Measurements from ENCODE around the gene GJB5.
"Not testable (repeated sequence)": the region's sequence is repeated elsewhere in the genome, so short reads cannot be mapped to it uniquely, and the experiment has no call there.

GJB5 gene

DNA sequence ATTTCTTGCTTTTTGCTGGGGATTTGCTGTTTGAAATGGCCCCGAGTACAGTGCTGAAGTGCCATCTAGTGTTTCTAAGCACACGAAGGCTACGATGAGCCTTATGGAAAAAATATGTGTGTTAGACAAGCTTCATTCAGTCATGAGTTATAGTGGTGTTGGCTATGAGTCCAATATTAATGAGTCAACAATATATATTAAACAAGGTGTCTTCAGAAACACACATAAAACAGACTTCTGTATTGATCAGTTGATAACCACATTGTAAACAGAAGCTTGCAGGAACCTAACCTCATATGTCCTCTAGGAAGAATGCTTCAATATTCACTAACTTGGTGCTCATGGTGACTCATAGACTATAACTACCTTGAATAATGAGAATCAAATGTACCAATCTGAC lies 1.7 kb upstream of the GJB5 start:
- intact Hi-C loops (cut with micrococcal nuclease) = no loop called here
- no peaks in the 10 kb centered on the region for H3K4me1 Mint-ChIP-seq (ENCODE audit: low read depth)
- no peak overlapping the region for H3K4me3 Mint-ChIP-seq
- H3K36me3 Mint-ChIP-seq (ENCODE audit: low read depth) = no peaks in the 10 kb centered on the region
- no peak overlapping the region for H3K27ac Mint-ChIP-seq
- H3K9me3 Mint-ChIP-seq = no peaks in the 10 kb centered on the region
- H3K27me3 Mint-ChIP-seq = peaks cover 2% of the 10 kb centered on the region

DNA sequence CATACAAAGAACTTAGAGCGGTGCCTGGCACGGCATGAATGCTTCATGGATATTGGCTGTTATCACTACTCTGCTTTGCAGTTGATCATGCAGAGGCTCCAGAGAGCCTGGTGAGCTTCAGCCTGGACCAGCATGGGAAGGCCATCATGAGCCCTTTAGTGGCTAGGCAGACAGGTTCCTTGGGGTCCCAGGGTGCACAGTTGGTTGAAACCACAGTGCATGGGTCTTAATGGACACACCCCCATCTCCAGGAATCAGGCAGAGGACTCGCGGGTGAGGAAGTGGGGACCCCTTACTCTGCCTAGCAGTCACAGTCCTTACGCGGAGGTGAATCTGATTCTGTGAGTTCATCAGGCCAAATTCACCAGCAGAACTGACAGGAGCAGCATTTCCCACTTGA lies 1.1 kb downstream of the GJB5 start:
- H3K27me3 Mint-ChIP-seq = peaks cover 1% of the 10 kb centered on the region
- H3K36me3 Mint-ChIP-seq (ENCODE audit: low read depth) = no peaks in the 10 kb centered on the region
- H3K4me3 Mint-ChIP-seq = no peak overlapping the region
- H3K9me3 Mint-ChIP-seq = no peaks in the 10 kb centered on the region
- H3K27ac Mint-ChIP-seq = no peak overlapping the region
- intact Hi-C loops (cut with micrococcal nuclease) = no loop called here
- H3K4me1 Mint-ChIP-seq (ENCODE audit: low read depth) = no peaks in the 10 kb centered on the region

DNA sequence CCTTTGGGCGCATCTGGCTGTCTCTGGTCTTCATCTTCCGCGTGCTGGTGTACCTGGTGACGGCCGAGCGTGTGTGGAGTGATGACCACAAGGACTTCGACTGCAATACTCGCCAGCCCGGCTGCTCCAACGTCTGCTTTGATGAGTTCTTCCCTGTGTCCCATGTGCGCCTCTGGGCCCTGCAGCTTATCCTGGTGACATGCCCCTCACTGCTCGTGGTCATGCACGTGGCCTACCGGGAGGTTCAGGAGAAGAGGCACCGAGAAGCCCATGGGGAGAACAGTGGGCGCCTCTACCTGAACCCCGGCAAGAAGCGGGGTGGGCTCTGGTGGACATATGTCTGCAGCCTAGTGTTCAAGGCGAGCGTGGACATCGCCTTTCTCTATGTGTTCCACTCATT lies 2.5 kb downstream of the GJB5 start:
- Mint-ChIP-seq H3K4me1 (ENCODE audit: low read depth) (no peaks in the 10 kb centered on the region), H3K9me3 (no peaks in the 10 kb centered on the region), H3K36me3 (ENCODE audit: low read depth) (no peaks in the 10 kb centered on the region), H3K4me3 (no peak overlapping the region), H3K27ac (no peak overlapping the region), H3K27me3 (peaks cover 1% of the 10 kb centered on the region)
- intact Hi-C loops (cut with micrococcal nuclease) = no loop called here

DNA sequence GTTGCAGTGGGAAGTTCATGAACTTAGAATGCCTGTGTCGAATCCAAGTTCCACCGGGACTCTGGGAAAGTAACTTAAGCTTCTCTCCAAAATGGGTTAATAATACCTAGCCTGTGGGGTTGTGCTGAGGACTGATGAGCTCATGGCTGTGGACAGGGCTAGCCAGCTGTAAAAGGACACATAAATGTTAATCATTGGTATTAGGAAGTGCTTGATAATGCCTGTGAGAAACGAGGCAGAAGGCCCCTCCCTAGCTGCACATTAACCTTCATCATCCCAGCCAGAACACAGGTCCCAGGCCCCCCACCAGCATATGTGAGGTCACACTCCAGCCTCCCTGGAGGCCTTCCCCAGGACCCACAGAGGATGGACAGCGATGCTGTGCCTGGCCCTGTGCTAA lies 3.9 kb downstream of the GJB5 start:
- H3K9me3 Mint-ChIP-seq = no peaks in the 10 kb centered on the region
- intact Hi-C loops (cut with micrococcal nuclease) = no loop called here
- H3K4me1 Mint-ChIP-seq (ENCODE audit: low read depth) = no peaks in the 10 kb centered on the region

DNA sequence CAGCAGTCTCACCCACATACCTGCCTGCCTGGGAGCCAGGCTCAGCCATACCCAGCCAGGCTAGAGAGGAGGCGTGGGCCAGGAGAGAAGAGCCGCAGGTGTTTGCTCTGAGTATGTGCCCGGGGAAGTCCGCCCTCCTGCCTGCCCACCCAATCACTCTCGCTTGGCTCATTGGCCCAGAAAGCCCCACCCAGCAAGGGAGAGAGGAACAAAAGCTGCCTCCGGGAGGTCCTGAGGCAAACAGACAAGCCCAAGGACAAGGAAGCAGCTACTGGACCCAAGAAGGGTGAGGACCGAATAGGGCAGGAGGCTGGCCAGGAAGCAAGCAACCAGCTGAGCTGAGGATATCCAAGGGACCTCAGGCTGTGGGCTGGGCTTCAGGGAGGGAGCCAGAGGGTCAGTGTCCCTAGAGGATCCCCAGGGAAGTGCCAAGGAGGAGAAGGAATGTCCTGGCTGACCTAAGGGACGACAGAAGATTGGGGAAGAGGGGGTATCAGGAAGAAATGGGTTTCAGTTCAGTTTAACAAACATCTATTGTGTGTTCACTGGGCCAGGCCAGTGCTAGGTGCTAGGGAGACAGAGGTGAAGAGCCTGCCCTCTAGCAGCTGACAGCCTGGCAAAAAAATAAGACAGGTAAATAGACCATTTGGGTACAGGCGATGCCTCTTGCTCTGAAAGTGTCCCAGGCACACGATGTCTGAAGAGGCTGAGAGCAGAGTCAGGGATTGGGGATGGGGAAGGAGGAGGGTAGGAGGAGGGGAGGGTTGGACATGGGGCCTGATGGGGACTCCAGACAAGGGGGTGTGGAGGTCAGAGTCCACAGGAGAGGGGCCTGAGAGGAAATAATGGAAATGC lies 4.9 kb downstream of the GJB5 start, which contains the start of gene GJB4:
Gene GJB4, plus strand, starts transcription at position 238 of the 855 bp plus-strand sequence. CDS start 1,515 bp downstream, outside the sequence.
- Mint-ChIP-seq H3K9me3 (no peaks in the 10 kb centered on the region), H3K27me3 (no peaks in the 10 kb centered on the region), H3K4me3 (no peak within 1 kb of the TSS), H3K36me3 (ENCODE audit: low read depth) (no peaks in the 10 kb centered on the region), H3K27ac (no peak within 1 kb of the TSS), H3K4me1 (ENCODE audit: low read depth) (no peaks in the 10 kb centered on the region)
- intact Hi-C loops (cut with micrococcal nuclease) = no loop called here

More for the DNA sequence above, 3.9 kb downstream of the GJB5 start:
- Mint-ChIP-seq H3K4me3 (no peak overlapping the region), H3K36me3 (ENCODE audit: low read depth) (no peaks in the 10 kb centered on the region), H3K27me3 (no peaks in the 10 kb centered on the region), H3K27ac (no peak overlapping the region)

DNA sequence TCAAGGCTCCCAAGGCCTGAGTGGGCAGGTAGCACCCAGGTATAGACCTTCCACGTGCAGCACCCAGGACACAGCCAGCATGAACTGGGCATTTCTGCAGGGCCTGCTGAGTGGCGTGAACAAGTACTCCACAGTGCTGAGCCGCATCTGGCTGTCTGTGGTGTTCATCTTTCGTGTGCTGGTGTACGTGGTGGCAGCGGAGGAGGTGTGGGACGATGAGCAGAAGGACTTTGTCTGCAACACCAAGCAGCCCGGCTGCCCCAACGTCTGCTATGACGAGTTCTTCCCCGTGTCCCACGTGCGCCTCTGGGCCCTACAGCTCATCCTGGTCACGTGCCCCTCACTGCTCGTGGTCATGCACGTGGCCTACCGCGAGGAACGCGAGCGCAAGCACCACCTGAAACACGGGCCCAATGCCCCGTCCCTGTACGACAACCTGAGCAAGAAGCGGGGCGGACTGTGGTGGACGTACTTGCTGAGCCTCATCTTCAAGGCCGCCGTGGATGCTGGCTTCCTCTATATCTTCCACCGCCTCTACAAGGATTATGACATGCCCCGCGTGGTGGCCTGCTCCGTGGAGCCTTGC lies 6.4 kb downstream of the GJB5 start:
- Mint-ChIP-seq H3K27me3 (no peaks in the 10 kb centered on the region), H3K9me3 (no peaks in the 10 kb centered on the region), H3K4me3 (no peak overlapping the region), H3K27ac (no peak overlapping the region), H3K36me3 (ENCODE audit: low read depth) (no peaks in the 10 kb centered on the region), H3K4me1 (ENCODE audit: low read depth) (no peaks in the 10 kb centered on the region)
- intact Hi-C loops (cut with micrococcal nuclease) = no loop called here

DNA sequence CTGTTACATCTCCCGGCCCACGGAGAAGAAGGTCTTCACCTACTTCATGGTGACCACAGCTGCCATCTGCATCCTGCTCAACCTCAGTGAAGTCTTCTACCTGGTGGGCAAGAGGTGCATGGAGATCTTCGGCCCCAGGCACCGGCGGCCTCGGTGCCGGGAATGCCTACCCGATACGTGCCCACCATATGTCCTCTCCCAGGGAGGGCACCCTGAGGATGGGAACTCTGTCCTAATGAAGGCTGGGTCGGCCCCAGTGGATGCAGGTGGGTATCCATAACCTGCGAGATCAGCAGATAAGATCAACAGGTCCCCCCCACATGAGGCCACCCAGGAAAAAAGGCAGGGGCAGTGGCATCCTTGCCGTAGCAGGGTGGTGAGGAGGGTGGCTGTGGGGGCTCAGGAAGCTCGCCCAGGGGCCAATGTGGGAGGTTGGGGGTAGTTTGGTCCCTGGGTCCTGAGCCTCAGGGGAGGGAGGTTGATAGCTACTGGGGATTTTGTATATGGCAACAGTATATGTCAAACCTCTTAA lies 7.0 kb downstream of the GJB5 start:
- H3K27ac Mint-ChIP-seq = no peak overlapping the region
- no peaks in the 10 kb centered on the region for H3K9me3 Mint-ChIP-seq
- intact Hi-C loops (cut with micrococcal nuclease) = no loop called here
- H3K36me3 Mint-ChIP-seq (ENCODE audit: low read depth) = no peaks in the 10 kb centered on the region
- H3K27me3 Mint-ChIP-seq = no peaks in the 10 kb centered on the region
- H3K4me3 Mint-ChIP-seq = no peak overlapping the region
- H3K4me1 Mint-ChIP-seq (ENCODE audit: low read depth) = no peaks in the 10 kb centered on the region

DNA sequence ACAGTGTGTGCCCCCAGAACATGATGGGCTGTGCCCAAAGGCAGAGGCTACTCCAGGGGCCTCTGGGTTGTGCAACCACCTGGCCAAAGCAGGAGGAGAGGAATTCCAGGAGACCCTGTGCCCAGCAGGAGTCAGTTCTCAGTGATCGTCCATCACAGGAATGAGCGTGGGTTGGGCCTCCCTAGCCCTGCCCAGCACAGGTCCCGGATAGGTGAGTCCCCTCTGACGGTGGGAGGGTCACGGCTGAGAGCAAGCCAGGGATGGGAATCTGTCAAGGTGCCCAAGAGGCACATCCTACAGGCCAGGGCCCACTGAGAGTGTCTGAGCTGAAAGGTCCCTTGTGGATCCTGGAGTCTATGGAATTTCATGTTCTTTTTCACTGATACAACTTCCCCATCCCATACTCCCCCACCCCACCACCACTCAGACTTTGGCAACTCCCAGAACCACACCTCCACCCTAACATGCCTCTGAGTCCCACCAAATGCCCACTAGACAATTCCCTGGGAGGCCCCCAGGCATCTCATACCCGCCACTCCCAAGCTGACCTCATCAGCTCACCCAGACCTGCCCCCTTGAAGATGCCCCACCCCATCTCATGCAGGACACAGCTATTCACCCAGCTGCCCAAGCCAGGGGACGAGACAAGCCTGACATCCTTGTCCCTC lies 7.8 kb downstream of the GJB5 start:
- Mint-ChIP-seq H3K4me1 (ENCODE audit: low read depth) (no peaks in the 10 kb centered on the region), H3K27me3 (no peaks in the 10 kb centered on the region), H3K9me3 (no peaks in the 10 kb centered on the region), H3K27ac (no peak overlapping the region), H3K4me3 (no peak overlapping the region), H3K36me3 (ENCODE audit: low read depth) (no peaks in the 10 kb centered on the region)
- intact Hi-C loops (cut with micrococcal nuclease) = no loop called here

DNA sequence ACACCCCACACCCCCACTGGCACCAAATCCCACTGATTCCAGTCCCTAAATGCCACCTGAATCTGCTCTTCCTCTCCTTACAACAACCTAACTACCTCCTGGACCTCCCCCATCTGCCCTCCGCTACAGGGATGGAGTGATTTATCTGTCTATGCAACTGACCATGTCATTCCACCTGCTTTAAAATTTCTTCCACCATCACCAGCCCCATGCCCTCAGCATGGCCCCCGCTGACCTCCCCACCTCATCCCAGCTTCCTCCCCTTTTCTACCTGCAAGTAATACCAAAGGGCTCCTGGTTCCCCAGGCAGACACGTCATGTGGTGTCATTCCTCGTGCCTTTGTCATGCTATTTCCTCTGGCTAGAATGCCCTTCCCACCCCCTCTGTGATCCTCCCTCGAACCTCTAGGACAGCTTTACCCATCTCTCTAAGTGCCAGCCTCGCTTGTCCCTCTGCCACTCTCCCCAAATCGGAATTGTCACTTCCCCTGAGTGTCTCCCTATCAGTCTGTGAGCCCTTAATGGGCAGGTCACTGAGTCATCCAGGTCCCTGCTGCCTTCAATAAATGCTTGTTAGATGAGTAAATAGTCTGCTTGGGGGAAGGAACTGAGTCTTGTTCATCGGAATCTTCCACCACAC lies 8.4 kb downstream of the GJB5 start:
- Mint-ChIP-seq H3K27ac (no peak overlapping the region), H3K4me1 (ENCODE audit: low read depth) (no peaks in the 10 kb centered on the region), H3K36me3 (ENCODE audit: low read depth) (no peaks in the 10 kb centered on the region), H3K4me3 (no peak overlapping the region), H3K27me3 (no peaks in the 10 kb centered on the region), H3K9me3 (no peaks in the 10 kb centered on the region)
- intact Hi-C loops (cut with micrococcal nuclease) = no loop called here

DNA sequence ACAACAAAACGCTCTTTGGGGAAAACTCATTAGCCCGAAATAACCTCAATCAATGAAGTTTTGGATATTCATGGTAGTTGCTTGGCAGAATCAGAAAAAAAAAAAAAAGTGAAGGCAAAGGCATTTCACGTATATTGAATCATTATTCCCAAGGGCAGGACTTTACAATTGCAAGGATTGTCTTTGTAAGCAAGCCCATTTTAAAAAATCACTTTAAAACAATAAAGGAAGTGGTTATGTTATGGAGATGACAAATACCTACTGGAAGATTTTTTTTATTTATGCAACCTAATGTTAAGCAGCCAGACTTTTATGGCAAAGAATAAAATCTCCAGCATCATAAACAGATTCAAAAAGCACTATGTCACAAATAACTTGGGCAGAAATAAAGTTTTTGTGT lies 14.0 kb downstream of the GJB5 start:
- Mint-ChIP-seq H3K27ac (no peak overlapping the region), H3K36me3 (ENCODE audit: low read depth) (no peaks in the 10 kb centered on the region), H3K4me1 (ENCODE audit: low read depth) (no peaks in the 10 kb centered on the region), H3K4me3 (no peak overlapping the region), H3K27me3 (no peaks in the 10 kb centered on the region), H3K9me3 (no peaks in the 10 kb centered on the region)
- intact Hi-C loops (cut with micrococcal nuclease) = no loop called here

DNA sequence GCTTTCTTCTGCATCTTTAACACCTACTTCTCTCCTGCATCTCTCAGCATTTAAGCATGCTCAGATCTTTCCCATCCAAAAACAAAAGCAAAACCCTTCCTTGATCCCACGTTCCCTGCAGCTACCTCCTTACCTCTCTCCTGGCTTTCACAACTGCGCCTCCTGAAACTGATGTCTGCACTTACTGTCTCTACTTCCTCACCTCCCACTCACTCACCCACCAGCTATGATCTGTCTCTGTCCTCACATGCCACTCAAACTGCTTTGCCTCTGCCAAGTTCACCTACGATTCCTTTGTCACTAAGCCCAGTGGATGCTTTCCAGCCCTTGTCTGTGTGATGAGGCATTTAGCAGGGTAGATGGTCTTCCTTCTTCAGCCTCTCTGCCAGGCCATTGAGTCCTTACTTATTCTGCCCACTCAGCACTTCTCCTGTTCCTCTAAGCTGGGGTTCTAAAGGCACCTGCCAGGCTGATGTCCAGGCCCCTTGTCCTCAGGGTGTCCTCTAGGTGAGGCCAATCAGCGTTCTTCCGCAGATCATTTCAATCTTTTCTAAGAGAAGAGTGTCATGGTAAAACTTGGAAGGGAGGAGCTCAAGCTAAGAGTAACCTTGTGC lies 16.2 kb downstream of the GJB5 start:
- no peaks in the 10 kb centered on the region for H3K4me1 Mint-ChIP-seq (ENCODE audit: low read depth)
- intact Hi-C loops (cut with micrococcal nuclease) = no loop called here
- H3K27me3 Mint-ChIP-seq = no peaks in the 10 kb centered on the region
- no peak overlapping the region for H3K4me3 Mint-ChIP-seq
- H3K27ac Mint-ChIP-seq = no peak overlapping the region
- no peaks in the 10 kb centered on the region for H3K9me3 Mint-ChIP-seq
- no peaks in the 10 kb centered on the region for H3K36me3 Mint-ChIP-seq (ENCODE audit: low read depth)

DNA sequence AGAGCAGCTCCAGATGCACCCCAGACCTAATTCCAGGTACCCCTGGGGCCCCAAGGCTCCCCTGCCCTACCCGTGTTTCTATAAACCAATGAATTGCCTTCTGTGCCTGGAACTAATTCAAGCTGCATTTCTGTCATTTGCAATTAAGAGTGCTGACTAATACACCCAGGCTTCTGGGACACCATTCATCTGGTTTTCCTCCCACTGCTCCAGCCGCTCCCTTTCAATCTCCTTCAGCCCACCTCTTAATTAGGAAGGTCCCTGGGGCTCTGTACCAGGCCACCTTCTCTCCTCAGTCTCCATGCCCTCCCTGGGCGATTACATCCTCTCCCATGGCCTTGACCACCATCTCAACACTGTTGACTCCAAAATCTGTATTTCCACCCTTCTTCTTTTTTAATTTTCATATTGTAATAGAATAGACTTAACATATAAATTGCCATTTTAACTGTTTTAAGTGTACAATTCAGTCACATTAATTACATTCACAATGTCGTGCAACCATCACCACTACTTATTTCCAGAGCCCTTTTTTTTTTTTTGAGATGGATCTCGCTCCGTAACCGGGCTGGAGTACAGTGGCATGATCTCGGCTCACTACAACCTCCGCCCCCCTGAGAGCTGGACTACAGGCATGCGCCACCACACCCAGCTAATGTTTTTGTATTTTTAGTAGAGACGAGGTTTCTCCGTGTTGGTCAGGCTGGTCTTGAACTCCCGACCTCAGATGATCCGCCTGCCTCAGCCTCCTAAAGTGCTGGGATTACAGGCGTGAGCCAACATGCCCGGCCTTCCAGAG lies 16.9 kb downstream of the GJB5 start:
- Mint-ChIP-seq H3K4me3 (no peak overlapping the region), H3K9me3 (no peaks in the 10 kb centered on the region), H3K27ac (no peak overlapping the region), H3K27me3 (no peaks in the 10 kb centered on the region), H3K4me1 (ENCODE audit: low read depth) (no peaks in the 10 kb centered on the region), H3K36me3 (ENCODE audit: low read depth) (no peaks in the 10 kb centered on the region)
- intact Hi-C loops (cut with micrococcal nuclease) = no loop called here

DNA sequence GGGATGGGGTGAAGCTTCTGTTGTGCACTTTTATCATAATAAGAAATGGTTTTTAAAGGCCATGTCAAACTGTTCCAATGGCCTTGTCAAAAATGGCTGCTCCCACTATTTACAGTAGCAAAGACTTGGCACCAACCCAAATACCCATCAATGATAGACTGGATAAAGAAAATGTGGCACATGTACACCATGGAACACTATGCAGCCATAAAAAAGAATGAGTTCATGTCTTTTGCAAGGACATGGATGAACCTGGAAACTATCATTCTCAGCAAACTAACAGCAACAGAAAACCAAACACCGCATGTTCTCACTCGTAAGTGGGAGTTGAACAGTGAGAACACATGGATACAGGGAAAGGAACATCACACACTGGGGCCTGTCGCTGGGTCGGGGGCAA lies 18.3 kb downstream of the GJB5 start:
- intact Hi-C loops (cut with micrococcal nuclease); H3K27ac Mint-ChIP-seq; H3K9me3 Mint-ChIP-seq; H3K36me3 Mint-ChIP-seq (ENCODE audit: low read depth); H3K27me3 Mint-ChIP-seq; H3K4me3 Mint-ChIP-seq; H3K4me1 Mint-ChIP-seq (ENCODE audit: low read depth): not testable (repeated sequence)

Data from dendritic cell treated with granulocyte-macrophage colony-stimulating factor and Interleukin-4, amounts not matched to agents 40 ng/mL and 50 ng/mL, for 4 days (primary cell).